Measurements from ENCODE around the gene BCL2L13.
A peak's percentile ranks its signal among the peaks of the same experiment; 100 is the strongest.

The BCL2L13 gene

DNA sequence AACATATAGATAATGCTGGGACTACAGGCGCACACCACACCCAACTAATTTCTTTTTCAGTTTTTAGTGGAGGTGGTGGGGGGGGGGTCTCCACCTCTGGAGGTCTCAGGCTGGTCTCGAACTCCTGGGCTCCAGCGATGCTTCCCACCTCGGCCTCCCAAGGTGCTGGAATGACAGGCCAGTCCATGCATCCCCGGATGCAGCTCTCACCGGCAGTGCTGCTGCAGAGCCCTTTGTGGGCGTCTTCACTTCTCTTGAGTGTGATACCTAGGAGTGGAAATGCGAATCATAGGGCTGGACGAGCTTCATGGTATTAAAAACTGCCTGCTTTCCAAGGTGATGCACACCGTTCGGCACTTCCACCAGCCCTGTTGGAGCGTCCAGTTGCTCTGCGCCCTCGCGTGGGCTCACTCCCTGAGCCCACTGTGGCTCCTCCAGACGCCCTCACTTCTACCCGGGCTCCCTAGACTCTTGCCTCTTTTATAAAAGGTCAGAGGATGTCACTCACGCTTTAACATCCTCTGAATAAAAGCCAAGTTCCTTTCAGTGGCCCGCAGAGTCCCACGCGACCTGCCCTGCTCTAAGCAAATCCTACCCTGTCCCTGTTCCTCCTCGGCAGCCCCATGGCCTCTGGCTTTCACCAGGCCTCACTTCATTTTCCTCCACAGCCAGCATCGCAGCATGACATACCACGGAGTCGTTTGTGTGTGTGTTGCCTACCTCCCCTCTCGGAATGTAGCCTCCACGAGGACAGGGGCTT lies 136.5 kb downstream of the BCL2L13 start:
- H3K27ac ChIP-seq, result no peak overlapping the region
- H3K4me3 ChIP-seq, result peak overlapping the region; percentile 74
- TF ChIP-seq CTCF (IDR thresholded peaks at IDR 0.05), result no peak
- no peak for DNase-seq (ENCODE audit: low spot score)

GRCh38 chr22:17775781-17776465 lies 137.4 kb downstream of the BCL2L13 start:
- no peak for DNase-seq (ENCODE audit: low spot score)
- TF ChIP-seq CTCF (IDR thresholded peaks at IDR 0.05), result no peak
- H3K27ac ChIP-seq, result no peak overlapping the region
- no peak overlapping the region for H3K4me3 ChIP-seq

DNA sequence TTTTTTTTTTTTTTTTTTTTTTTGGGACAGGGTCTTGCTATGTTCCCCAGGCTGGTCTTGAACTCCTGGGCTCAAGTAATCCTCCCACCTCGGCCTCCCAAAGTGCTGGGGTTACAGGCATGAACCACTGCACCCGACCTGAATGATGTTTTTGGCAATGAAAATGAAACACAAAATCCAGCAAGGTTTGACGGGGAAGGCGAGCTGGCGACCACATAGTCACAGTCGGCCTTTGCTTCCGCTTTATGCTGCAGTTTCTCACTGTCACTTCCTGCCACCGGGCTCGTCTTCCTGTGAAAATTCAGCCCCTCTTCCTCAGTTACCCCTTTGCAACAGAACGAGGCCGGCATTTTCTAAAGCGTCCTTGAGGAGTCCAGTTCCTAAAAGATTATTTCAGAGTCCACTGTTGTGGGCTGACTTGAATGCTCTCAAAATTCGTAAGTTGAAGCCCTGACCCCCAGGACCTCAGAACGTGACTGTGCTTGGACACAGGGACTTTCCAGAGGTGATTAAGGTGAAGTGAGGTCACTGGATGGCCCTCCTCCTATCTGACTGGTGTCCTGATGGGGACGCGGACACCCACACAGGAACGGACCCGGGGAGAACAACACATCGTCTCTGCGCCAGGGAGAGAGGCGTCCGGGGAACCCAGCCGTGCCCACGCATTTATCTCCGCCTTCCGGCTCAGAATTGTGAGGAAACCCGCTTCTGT lies 138.6 kb downstream of the BCL2L13 start:
- DNase-seq (ENCODE audit: low spot score), result no peak
- H3K27ac ChIP-seq, result peak overlapping the region in 1 of 2 donors; percentile 47
- peak overlapping the region; percentile 58 for H3K4me3 ChIP-seq
- TF ChIP-seq CTCF (IDR thresholded peaks at IDR 0.05), result no peak

GRCh38 chr22:17777717-17778044 lies 139.1 kb downstream of the BCL2L13 start:
- H3K27ac ChIP-seq, result peak overlapping the region in 1 of 2 donors; percentile 47
- DNase-seq (ENCODE audit: low spot score), result no peak
- peak overlapping the region; percentile 58 for H3K4me3 ChIP-seq
- no peak for TF ChIP-seq CTCF (IDR thresholded peaks at IDR 0.05)

- Histone ChIP-seq H3K27ac (no peak overlapping the region), H3K4me3 (no peak overlapping the region)
- TF ChIP-seq CTCF (IDR thresholded peaks at IDR 0.05), result no peak
- DNase-seq (ENCODE audit: low spot score), result no peak
Observed at GRCh38 chr22:17778412-17778976, 139.9 kb downstream of the BCL2L13 start.

DNA sequence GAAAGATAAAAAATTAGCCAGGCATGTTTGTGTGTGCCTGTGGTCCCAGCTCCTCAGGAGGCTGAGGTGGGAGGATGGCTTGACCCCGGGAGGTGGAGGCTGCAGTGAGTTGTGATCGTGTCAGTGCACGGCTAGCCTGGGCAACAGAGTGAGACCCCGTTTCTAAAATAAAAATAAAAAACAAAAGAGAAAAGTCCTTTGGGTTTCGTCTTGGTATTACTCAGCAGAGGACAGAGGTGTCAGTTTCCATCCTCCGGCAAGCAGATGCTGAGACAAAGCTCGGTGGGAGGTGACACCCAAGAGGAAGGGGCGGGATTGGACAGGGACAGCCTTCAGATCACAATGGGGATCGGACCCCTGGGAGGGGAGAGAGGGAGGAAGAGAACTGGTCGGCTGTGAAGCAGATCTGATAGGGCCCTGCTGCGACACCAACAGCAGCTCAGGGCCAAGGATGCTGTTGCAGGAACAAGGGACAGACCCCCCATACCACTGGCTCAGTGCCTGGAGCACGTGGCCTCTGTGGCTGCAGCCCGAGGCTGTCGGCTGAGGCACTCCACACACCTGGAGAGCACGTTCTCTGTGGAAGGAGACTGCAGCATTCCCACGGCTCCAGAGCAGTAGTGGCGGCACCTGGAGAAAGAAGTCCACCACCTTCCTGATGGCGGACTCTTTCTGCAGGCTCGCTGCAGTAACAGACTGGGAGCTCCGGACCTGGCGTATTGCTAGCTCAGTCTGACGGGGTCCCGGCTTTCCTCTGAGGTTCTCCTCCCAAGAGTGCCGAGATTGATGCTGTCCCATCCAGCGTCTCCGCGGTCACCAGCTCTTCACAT lies 140.9 kb downstream of the BCL2L13 start:
- no peak for TF ChIP-seq CTCF (IDR thresholded peaks at IDR 0.05)
- Histone ChIP-seq H3K4me3 (no peak overlapping the region), H3K27ac (no peak overlapping the region)
- no peak for DNase-seq (ENCODE audit: low spot score)
